Endothelial cell (in vitro differentiated cells): ENCODE results near the gene ZBP1. TPM values are rescaled to one million over a fixed set of nuclear protein-coding genes. Genes with fewer than 3 reads are reported as not detected.

Source experiments
- DNase-seq: peaks from one replicate; pipeline ENCODE4 v3.0.0; 2021; ENCODE audit warnings: low spot score
- H3K27ac Mint-ChIP-seq: one replicate; pipeline ENCODE4 v1.8.0; 2021; ENCODE audit warnings: mixed read lengths, inconsistent platforms; ENCODE audit not compliant: unreplicated experiment
- H3K27me3 Mint-ChIP-seq: one replicate; pipeline ENCODE4 v1.8.0; 2021; ENCODE audit warnings: mild to moderate bottlenecking, moderate library complexity, mixed read lengths, inconsistent platforms; ENCODE audit not compliant: unreplicated experiment
- H3K36me3 Mint-ChIP-seq: one replicate; pipeline ENCODE4 v1.8.0; 2021; ENCODE audit warnings: mild to moderate bottlenecking, low read depth, mixed read lengths, inconsistent platforms; ENCODE audit not compliant: unreplicated experiment
- H3K4me1 Mint-ChIP-seq: one replicate; pipeline ENCODE4 v1.8.0; 2021; ENCODE audit warnings: mild to moderate bottlenecking, mixed read lengths, inconsistent platforms; ENCODE audit not compliant: unreplicated experiment
- H3K4me3 Mint-ChIP-seq: one replicate; pipeline ENCODE4 v1.8.0; 2021; ENCODE audit warnings: mild to moderate bottlenecking, mixed read lengths, inconsistent platforms; ENCODE audit not compliant: unreplicated experiment
- H3K9me3 Mint-ChIP-seq: one replicate; pipeline ENCODE4 v1.8.0; 2021; ENCODE audit warnings: mixed read lengths, inconsistent platforms; ENCODE audit not compliant: unreplicated experiment
- CTCF ChIP-seq: fragments of 200-600 bp; sonication (generic); IDR thresholded peaks from one replicate; pipeline ENCODE4 v1.5.0; 2021; ENCODE audit warnings: antibody characterized with exemption; ENCODE audit not compliant: unreplicated experiment
- total RNA-seq: library from RNA; stranded (reverse); fragmentation: NEBNext Ultra II Directional; extraction: Animal tissue kit (Norgen Biotek cat#: 25700); gene quantifications from one replicate; pipeline ENCODE4 v1.2.1, GENCODE V29; 2021; ENCODE audit not compliant: unreplicated experiment

ZBP1 gene
- total RNA-seq, 1 donor from 2014 or later, result not detected

- no peak for DNase-seq
- Mint-ChIP-seq H3K4me1 (peaks cover 11% of the 10 kb centered on the region), H3K36me3 (no peaks in the 10 kb centered on the region), H3K9me3 (no peaks in the 10 kb centered on the region), H3K27ac (no peak overlapping the region), H3K4me3 (no peak overlapping the region), H3K27me3 (peaks cover 1% of the 10 kb centered on the region)
- TF ChIP-seq CTCF, result no peak
Measured at GRCh38 chr20:57601211-57601570, 19.0 kb downstream of the ZBP1 start.

- Mint-ChIP-seq H3K27ac (peak overlapping the region; percentile 42), H3K4me3 (no peak overlapping the region), H3K9me3 (no peaks in the 10 kb centered on the region), H3K27me3 (peaks cover 1% of the 10 kb centered on the region), H3K4me1 (peaks cover 8% of the 10 kb centered on the region), H3K36me3 (no peaks in the 10 kb centered on the region)
- TF ChIP-seq CTCF, result no peak
- DNase-seq, result no peak
Measured at GRCh38 chr20:57600320-57601210, 19.7 kb downstream of the ZBP1 start.

GRCh38 chr20:57598491-57598890 lies 21.7 kb downstream of the ZBP1 start:
- H3K36me3 Mint-ChIP-seq, result no peaks in the 10 kb centered on the region
- TF ChIP-seq CTCF, result no peak
- H3K4me1 Mint-ChIP-seq, result no peaks in the 10 kb centered on the region
- no peak overlapping the region for H3K27ac Mint-ChIP-seq
- no peaks in the 10 kb centered on the region for H3K9me3 Mint-ChIP-seq
- H3K4me3 Mint-ChIP-seq, result no peak overlapping the region
- H3K27me3 Mint-ChIP-seq, result peaks cover 1% of the 10 kb centered on the region
- no peak for DNase-seq

- no peak for DNase-seq
- no peak overlapping the region for H3K4me3 Mint-ChIP-seq
- H3K9me3 Mint-ChIP-seq, result no peaks in the 10 kb centered on the region
- no peak overlapping the region for H3K27ac Mint-ChIP-seq
- H3K27me3 Mint-ChIP-seq, result peaks cover 1% of the 10 kb centered on the region
- TF ChIP-seq CTCF, result no peak
- H3K36me3 Mint-ChIP-seq, result no peaks in the 10 kb centered on the region
- no peaks in the 10 kb centered on the region for H3K4me1 Mint-ChIP-seq
Measured at GRCh38 chr20:57598060-57598459, 22.2 kb downstream of the ZBP1 start.
